H9 (cell line): ENCODE data around the gene CORIN. TPM values are rescaled to one million over a fixed set of nuclear protein-coding genes. Genes with fewer than 3 reads are reported as not detected.

ENCODE experiments used
- DNase-seq: peaks from one replicate; pipeline ENCODE4 v3.0.0-alpha.2; 2017
- H2AFZ ChIP-seq: one replicate; pipeline ENCODE4 v1.6.1; 2013; ENCODE audit warnings: mild to moderate bottlenecking, low read length, control low read depth, moderate library complexity
- H2AK5ac ChIP-seq: 2 replicates; pipeline ENCODE4 v1.6.1; 2013; ENCODE audit warnings: low read length, control low read depth, mixed read lengths; ENCODE audit not compliant: insufficient read length
- H2BK120ac ChIP-seq: one replicate; pipeline ENCODE4 v1.6.1; 2013; ENCODE audit warnings: low read depth, mild to moderate bottlenecking, low read length, control low read depth, inconsistent platforms; ENCODE audit not compliant: poor library complexity, severe bottlenecking
- H2BK12ac ChIP-seq: 2 replicates; pipeline ENCODE4 v1.6.1; 2013; ENCODE audit warnings: low read length, control low read depth, mixed read lengths, low read depth; ENCODE audit not compliant: insufficient read length
- H2BK15ac ChIP-seq: 2 replicates; pipeline ENCODE4 v1.6.1; 2013; ENCODE audit warnings: low read depth, low read length, control low read depth
- H2BK20ac ChIP-seq: one replicate; pipeline ENCODE4 v1.6.1; 2013; ENCODE audit warnings: low read depth, mild to moderate bottlenecking, low read length, control low read depth, inconsistent platforms; ENCODE audit not compliant: poor library complexity, severe bottlenecking
- H2BK5ac ChIP-seq: 2 replicates; pipeline ENCODE4 v1.6.1; 2013; ENCODE audit warnings: low read length, control low read depth, mixed read lengths; ENCODE audit not compliant: insufficient read length
- H3K14ac ChIP-seq: 2 replicates; pipeline ENCODE4 v1.6.1; 2013; ENCODE audit warnings: low read length, control low read depth; ENCODE audit not compliant: insufficient read depth
- H3K18ac ChIP-seq: 2 replicates; pipeline ENCODE4 v1.6.1; 2013; ENCODE audit warnings: low read depth, mild to moderate bottlenecking, mixed read lengths, low read length, control low read depth; ENCODE audit not compliant: insufficient read length
- H3K23ac ChIP-seq: 2 replicates; pipeline ENCODE4 v1.6.1; 2013; ENCODE audit warnings: low read length, control low read depth, mixed read lengths, low read depth; ENCODE audit not compliant: insufficient read length
- H3K23me2 ChIP-seq: 2 replicates; pipeline ENCODE4 v1.6.1; 2013; ENCODE audit warnings: low read depth, mild to moderate bottlenecking, mixed read lengths, low read length, control low read depth; ENCODE audit not compliant: insufficient read length, poor library complexity, severe bottlenecking
- H3K27ac ChIP-seq: 2 replicates; pipeline ENCODE4 v1.5.1; 2013; ENCODE audit warnings: low read length, control low read depth, mixed read lengths, low read depth; ENCODE audit not compliant: insufficient read length
- H3K27me3 ChIP-seq: 2 replicates; pipeline ENCODE4 v1.6.1; 2013; ENCODE audit warnings: low read length, control low read depth, inconsistent platforms; ENCODE audit not compliant: insufficient read depth
- H3K4ac ChIP-seq: 2 replicates; pipeline ENCODE4 v1.6.1; 2013; ENCODE audit warnings: low read depth, mild to moderate bottlenecking, control low read depth, inconsistent platforms, low read length, moderate library complexity
- H3K4me1 ChIP-seq: 2 replicates; pipeline ENCODE4 v1.6.1; 2013; ENCODE audit warnings: low read length, control low read depth, inconsistent platforms; ENCODE audit not compliant: insufficient read depth
- H3K4me2 ChIP-seq: 2 replicates; pipeline ENCODE4 v1.6.1; 2013; ENCODE audit warnings: low read length, control low read depth, mixed read lengths; ENCODE audit not compliant: insufficient read length, insufficient read depth
- H3K56ac ChIP-seq: 2 replicates; pipeline ENCODE4 v1.6.1; 2013; ENCODE audit warnings: low read depth, mild to moderate bottlenecking, mixed read lengths, low read length, control low read depth; ENCODE audit not compliant: insufficient read length
- H3K79me1 ChIP-seq: 2 replicates; pipeline ENCODE4 v1.6.1; 2013; ENCODE audit warnings: low read depth, mild to moderate bottlenecking, moderate library complexity, low read length, control low read depth, inconsistent platforms; ENCODE audit not compliant: insufficient read depth, poor library complexity, severe bottlenecking
- H3K79me2 ChIP-seq: 2 replicates; pipeline ENCODE4 v1.6.1; 2013; ENCODE audit warnings: low read length, control low read depth, inconsistent platforms; ENCODE audit not compliant: insufficient read depth
- H3K9ac ChIP-seq: 2 replicates; pipeline ENCODE4 v1.6.1; 2013; ENCODE audit warnings: low read length, control low read depth, mixed read lengths; ENCODE audit not compliant: insufficient read length; ENCODE audit errors: extremely low read depth
- H3K9me3 ChIP-seq: one replicate; pipeline ENCODE4 v1.6.1; 2013; ENCODE audit warnings: low read depth, low read length, inconsistent platforms; ENCODE audit not compliant: control insufficient read depth
- H3T11ph ChIP-seq: one replicate; pipeline ENCODE4 v1.6.1; 2013; ENCODE audit warnings: mild to moderate bottlenecking, low read length, control low read depth, inconsistent platforms
- H4K20me1 ChIP-seq: one replicate; pipeline ENCODE4 v1.6.1; 2013; ENCODE audit not compliant: control insufficient read depth, insufficient read length, insufficient read depth
- H4K5ac ChIP-seq: 2 replicates; pipeline ENCODE4 v1.6.1; 2013; ENCODE audit warnings: low read depth, mild to moderate bottlenecking, mixed read lengths, low read length, control low read depth; ENCODE audit not compliant: insufficient read length
- H4K8ac ChIP-seq: replicated peaks from 2 replicates; pipeline ENCODE4 v1.6.1; 2013; ENCODE audit warnings: low read length, control low read depth, mixed read lengths, low read depth; ENCODE audit not compliant: insufficient read length
- H4K91ac ChIP-seq: 2 replicates; pipeline ENCODE4 v1.6.1; 2013; ENCODE audit warnings: low read depth, mild to moderate bottlenecking, moderate library complexity, mixed read lengths, low read length, control low read depth; ENCODE audit not compliant: insufficient read length
- H3K27ac Mint-ChIP-seq, 3 experiments: 2 replicates in 2 of 3; 3 replicates in 1 of 3; pipeline ENCODE4 v1.8.0; 2020 to 2021; ENCODE audit warnings: mixed read lengths in 3 of 3, mild to moderate bottlenecking in 1 of 3, moderate library complexity in 1 of 3
- H3K27me3 Mint-ChIP-seq: 2 replicates; pipeline ENCODE4 v1.8.0; 2021; ENCODE audit warnings: low read depth, mild to moderate bottlenecking, moderate library complexity, mixed read lengths
- H3K36me3 Mint-ChIP-seq, 3 experiments: 2 replicates in 2 of 3; 3 replicates in 1 of 3; pipeline ENCODE4 v1.8.0; 2020 to 2021; ENCODE audit warnings: low read depth in 3 of 3, mixed read lengths in 3 of 3; ENCODE audit not compliant: insufficient read depth in 1 of 3
- H3K4me1 Mint-ChIP-seq, 2 experiments: 2 replicates each; pipeline ENCODE4 v1.8.0; 2020; ENCODE audit warnings: mixed read lengths in 2 of 2
- H3K4me3 Mint-ChIP-seq, 2 experiments: 2 replicates in 1 of 2; 3 replicates in 1 of 2; pipeline ENCODE4 v1.8.0; 2020 to 2021; ENCODE audit warnings: mild to moderate bottlenecking in 2 of 2, mixed read lengths in 2 of 2, moderate library complexity in 1 of 2
- H3K9me3 Mint-ChIP-seq, 2 experiments: 2 replicates in 1 of 2; 3 replicates in 1 of 2; pipeline ENCODE4 v1.8.0; 2020; ENCODE audit warnings: mild to moderate bottlenecking in 2 of 2, mixed read lengths in 2 of 2, moderate library complexity in 1 of 2
- WGBS: extraction: QIAGEN DNeasy Blood & Tissue Kit; methylation state at CpG from one replicate; pipeline ENCODE4 v1.1.7; 2013; ENCODE audit warnings: missing lambda C conversion rate, low lambda C conversion rate, mixed read lengths; ENCODE audit not compliant: insufficient read length; ENCODE audit errors: extremely low coverage; 5-methylcytosine and 5-hydroxymethylcytosine counted together
- total RNA-seq: library from RNA; stranded (reverse); gene quantifications from 2 replicates; pipeline ENCODE4 v1.2.1, GENCODE V29; 2021
- TF ChIP-seq, protein P1 (sequence below): fragments of 200-600 bp; sonication (generic); conservative IDR thresholded peaks from 3 replicates; pipeline ENCODE4 v1.8.0; 2021; ENCODE audit warnings: antibody characterized with exemption, mild to moderate bottlenecking

CORIN gene
- total RNA-seq, 1 experiment from 2014 or later = 0.39 TPM

DNA sequence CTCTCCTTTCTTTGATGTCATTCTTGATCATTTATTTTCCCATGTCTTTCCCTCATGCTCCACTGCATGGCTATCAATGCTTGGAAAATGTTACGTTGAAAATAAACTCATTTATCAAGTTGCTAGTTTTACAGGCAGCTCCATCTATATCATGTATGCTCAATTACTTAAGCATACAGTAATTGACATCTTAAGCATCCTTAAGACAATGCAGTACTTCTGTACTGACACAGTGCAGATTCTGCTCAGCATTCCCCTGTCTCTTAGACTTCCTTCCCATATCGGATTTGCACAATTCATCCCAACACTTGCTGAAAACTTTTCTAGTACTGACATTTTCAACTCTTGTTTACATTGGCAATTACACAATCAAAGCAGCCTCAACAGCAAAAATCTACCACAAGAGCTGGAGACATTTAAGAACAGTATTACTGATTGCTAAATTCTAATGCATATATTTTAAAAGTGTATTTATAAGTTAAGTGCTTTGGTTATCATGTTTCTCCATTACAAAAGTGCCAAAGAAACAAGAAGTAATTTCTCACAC is 187.2 kb downstream of the CORIN start:
- Mint-ChIP-seq H3K4me1 (peaks cover 5% of the 10 kb centered on the region in 2 experiments; a peak in 3 of 4 replicates), H3K27me3 (no peaks in the 10 kb centered on the region), H3K4me3 (no peak overlapping the region), H3K27ac (no peak overlapping the region), H3K36me3 (no peaks in the 10 kb centered on the region), H3K9me3 (no peaks in the 10 kb centered on the region)
- Histone ChIP-seq H3K27me3 (no peaks in the 10 kb centered on the region), H4K8ac (no peak overlapping the region), H3K18ac (no peak overlapping the region), H3K9ac (no peak overlapping the region), H3K14ac (no peak overlapping the region), H3K4me2 (no peak overlapping the region), H4K20me1 (no peaks in the 10 kb centered on the region), H3K4ac (no peak overlapping the region), H4K5ac (no peak overlapping the region), H3K79me1 (no peaks in the 10 kb centered on the region), H3K9me3 (no peaks in the 10 kb centered on the region), H2BK5ac (no peak overlapping the region), H3K23ac (no peak overlapping the region), H3K56ac (no peak overlapping the region), H2BK120ac (no peak overlapping the region), H2BK12ac (no peak overlapping the region), H2BK20ac (no peak overlapping the region), H3K79me2 (no peaks in the 10 kb centered on the region), H3T11ph (no peak overlapping the region), H2BK15ac (no peak overlapping the region), H4K91ac (no peak overlapping the region), H3K23me2 (no peaks in the 10 kb centered on the region), H3K4me1 (peaks cover 3% of the 10 kb centered on the region), H2AK5ac (no peak overlapping the region), H2AFZ (no peak overlapping the region), H3K27ac (no peak overlapping the region)
- TF ChIP-seq, protein P1, sequence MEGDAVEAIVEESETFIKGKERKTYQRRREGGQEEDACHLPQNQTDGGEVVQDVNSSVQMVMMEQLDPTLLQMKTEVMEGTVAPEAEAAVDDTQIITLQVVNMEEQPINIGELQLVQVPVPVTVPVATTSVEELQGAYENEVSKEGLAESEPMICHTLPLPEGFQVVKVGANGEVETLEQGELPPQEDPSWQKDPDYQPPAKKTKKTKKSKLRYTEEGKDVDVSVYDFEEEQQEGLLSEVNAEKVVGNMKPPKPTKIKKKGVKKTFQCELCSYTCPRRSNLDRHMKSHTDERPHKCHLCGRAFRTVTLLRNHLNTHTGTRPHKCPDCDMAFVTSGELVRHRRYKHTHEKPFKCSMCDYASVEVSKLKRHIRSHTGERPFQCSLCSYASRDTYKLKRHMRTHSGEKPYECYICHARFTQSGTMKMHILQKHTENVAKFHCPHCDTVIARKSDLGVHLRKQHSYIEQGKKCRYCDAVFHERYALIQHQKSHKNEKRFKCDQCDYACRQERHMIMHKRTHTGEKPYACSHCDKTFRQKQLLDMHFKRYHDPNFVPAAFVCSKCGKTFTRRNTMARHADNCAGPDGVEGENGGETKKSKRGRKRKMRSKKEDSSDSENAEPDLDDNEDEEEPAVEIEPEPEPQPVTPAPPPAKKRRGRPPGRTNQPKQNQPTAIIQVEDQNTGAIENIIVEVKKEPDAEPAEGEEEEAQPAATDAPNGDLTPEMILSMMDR = no peak
- WGBS = no CpG with 5 or more reads among the region's 2 CpGs
- DNase-seq = no peak
